NCI-H1694 treated with DMSO at 0.1 percent for 48 hours (cell line): ENCODE results near the gene CCDC124.

Experiments used
- DNase-seq: peaks from one replicate; lab custom pipeline; 2025; lab: John Stamatoyannopoulos, UW

Gene CCDC124

GRCh38 chr19:17936379-17936778 is 3.6 kb downstream of the CCDC124 start:
- DNase-seq: no peak

GRCh38 chr19:17937371-17937900 is 4.6 kb downstream of the CCDC124 start:
- DNase-seq: no peak

- peak; percentile 46 for DNase-seq
Measured at GRCh38 chr19:17938092-17938845, 5.5 kb downstream of the CCDC124 start.

- DNase-seq: no peak
Measured at GRCh38 chr19:17942181-17942580, 9.4 kb downstream of the CCDC124 start.

GRCh38 chr19:17942582-17943273 is 9.9 kb downstream of the CCDC124 start:
- DNase-seq: no peak

GRCh38 chr19:17943274-17944221 is 10.7 kb downstream of the CCDC124 start:
- no peak for DNase-seq

GRCh38 chr19:17944301-17944700 is 11.5 kb downstream of the CCDC124 start:
- no peak for DNase-seq

GRCh38 chr19:17946965-17947784 is 14.4 kb downstream of the CCDC124 start:
- DNase-seq: no peak

- peak; percentile 86 for DNase-seq
Measured at GRCh38 chr19:17947815-17948513, 15.1 kb downstream of the CCDC124 start.

- DNase-seq: no peak
Measured at GRCh38 chr19:17948514-17948900, 15.7 kb downstream of the CCDC124 start.

- peak; percentile 20 for DNase-seq
Measured at GRCh38 chr19:17948931-17949930, 16.4 kb downstream of the CCDC124 start.

GRCh38 chr19:17949956-17950309 is 17.1 kb downstream of the CCDC124 start:
- DNase-seq: peak; percentile 24

- peak; percentile 10 for DNase-seq
Measured at GRCh38 chr19:17950310-17951156, 17.7 kb downstream of the CCDC124 start.

GRCh38 chr19:17951157-17951989 is 18.6 kb downstream of the CCDC124 start:
- DNase-seq: no peak

GRCh38 chr19:17951990-17952976 is 19.5 kb downstream of the CCDC124 start:
- DNase-seq: no peak

- DNase-seq: no peak
Measured at GRCh38 chr19:17953316-17953801, 20.5 kb downstream of the CCDC124 start.
